ENCODE results near the gene ZFP36.

Gene ZFP36

GRCh38 chr19:39419003-39419402, 12.4 kb downstream of the ZFP36 start:
- no peak for DNase-seq (ENCODE audit: low read depth in 3 of 3)

DNA sequence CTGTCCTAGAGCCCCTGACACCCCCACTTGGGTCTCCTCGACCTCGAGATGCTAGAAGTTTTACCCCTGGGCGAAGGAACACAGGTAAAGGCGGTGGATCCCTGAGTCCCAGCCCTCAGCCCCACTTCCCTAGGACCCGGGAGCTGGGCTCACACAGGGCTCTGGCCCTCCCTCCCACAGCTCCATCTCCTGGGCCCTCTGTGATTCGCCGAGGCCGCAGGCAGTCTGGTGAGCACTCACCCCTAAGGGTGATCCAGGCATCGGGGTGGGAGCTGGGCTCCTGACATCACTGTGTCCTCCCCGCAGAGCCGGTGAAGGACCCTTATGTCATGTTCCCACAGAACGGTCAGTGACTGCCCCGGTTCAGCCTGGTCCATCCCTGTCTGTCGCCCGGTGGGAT, 14.1 kb downstream of the ZFP36 start:
- no peak for DNase-seq (ENCODE audit: low read depth in 3 of 3)

DNA sequence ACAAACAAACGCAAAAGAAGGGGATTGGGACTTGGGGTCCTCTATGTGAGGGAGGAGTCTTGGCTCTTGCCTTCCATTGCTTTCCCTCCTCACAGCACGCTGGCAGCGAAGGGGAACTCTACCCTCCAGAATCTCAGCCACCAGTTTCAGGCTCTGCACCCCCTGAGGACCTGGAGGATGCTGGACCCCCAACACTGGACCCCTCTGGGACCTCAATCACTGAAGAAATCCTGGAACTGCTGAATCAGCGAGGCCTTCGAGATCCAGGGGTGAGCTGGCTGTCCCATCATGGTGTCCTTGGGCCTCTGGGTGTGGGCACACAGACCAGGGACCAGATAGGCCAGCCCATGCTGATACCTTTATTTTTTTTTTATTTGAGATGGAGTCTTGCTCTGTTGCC, 15.4 kb downstream of the ZFP36 start:
- DNase-seq (ENCODE audit: low read depth in 3 of 3) = no peak

GRCh38 chr19:39423258-39424086, 16.8 kb downstream of the ZFP36 start:
- no peak for DNase-seq (ENCODE audit: low read depth in 3 of 3)

- DNase-seq (ENCODE audit: low read depth in 3 of 3) = no peak
Measured at GRCh38 chr19:39424934-39425333, 18.3 kb downstream of the ZFP36 start.

DNA sequence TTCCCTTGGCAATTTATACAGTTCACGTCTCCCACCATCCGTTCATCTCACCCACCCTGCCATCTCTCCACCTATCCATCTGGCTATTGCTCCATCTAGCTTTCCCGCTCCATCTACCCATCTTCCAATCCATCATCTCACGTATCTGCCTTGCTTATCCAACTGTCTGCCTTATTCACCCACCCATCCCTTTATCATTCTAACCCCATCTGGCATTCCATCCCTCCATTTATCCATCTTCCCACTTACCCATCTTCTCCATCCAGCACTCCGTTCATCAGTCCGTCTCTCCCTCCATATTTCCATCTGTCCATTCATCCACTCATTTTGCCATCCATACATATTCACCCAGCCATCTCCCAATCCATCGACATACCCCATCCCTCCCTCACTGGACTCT, 19.1 kb downstream of the ZFP36 start:
- no peak for DNase-seq (ENCODE audit: low read depth in 3 of 3)

- DNase-seq (ENCODE audit: low read depth in 3 of 3) = no peak
Measured at GRCh38 chr19:39426170-39426569, 19.5 kb downstream of the ZFP36 start.

DNA sequence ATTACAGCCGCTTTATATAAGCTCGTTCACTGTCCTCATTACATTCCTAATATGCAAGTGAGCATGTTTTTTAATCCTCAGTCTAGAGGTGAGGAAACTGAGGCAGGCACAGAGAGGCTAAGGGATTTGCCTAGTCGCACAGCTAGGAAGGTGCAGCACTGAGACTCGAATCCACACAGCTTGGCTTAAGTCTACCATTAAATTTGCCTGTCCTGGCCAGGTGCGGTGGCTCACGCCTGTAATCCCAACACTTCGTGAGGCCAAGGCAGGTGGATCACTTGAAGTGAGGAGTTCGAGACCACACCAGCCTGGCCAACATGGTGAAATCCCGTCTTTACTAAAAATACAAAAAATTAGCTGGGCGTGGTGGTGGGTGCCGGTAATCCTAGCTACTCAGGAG, 21.1 kb downstream of the ZFP36 start:
- no peak for DNase-seq (ENCODE audit: low read depth in 3 of 3)

DNA sequence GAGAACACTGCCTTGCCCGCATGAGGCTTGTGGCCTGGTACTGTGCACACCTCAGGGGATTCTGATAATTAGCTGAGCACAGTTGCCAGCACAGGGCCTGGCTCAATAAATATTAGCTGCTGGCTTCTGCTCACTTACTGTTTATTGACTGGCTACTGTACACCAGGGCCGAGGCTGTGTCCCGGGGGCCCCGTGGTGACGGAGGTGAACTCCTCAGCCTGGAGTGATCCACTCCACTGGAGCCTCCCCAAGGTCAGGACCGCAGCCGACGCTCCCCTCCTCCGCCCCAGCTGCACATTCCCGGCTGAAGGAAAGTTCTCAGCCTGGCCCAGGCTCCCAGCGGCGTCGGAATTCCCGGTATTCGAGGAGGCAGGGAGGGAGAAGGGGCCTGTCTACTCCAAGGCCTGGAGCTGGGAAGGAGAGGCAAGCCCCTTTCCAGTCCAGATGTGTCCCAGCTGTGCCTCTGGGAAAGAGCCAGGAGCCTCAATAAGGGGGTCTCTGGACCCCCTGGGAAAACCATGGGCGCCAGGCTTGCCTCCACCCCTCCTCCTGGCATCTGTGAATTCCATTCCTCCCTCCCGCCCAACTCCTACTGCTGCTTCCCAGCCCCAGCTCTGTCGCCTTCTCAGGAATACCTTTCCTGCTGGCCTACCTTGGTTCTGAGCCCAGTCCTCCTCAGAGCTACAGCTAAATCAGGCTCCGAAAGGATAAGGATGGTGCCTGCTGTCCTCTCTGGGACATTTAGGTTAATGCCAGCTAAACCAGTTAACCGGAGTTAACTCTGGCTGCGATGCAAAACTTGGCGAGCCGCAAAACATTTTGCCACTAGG, 21.9 kb downstream of the ZFP36 start:
- no peak for DNase-seq (ENCODE audit: low read depth in 3 of 3)

- DNase-seq (ENCODE audit: low read depth in 3 of 3) = peak in 2 of 3 experiments; percentile 51 to 61
Measured at GRCh38 chr19:39430675-39431593, 24.3 kb downstream of the ZFP36 start.

DNA sequence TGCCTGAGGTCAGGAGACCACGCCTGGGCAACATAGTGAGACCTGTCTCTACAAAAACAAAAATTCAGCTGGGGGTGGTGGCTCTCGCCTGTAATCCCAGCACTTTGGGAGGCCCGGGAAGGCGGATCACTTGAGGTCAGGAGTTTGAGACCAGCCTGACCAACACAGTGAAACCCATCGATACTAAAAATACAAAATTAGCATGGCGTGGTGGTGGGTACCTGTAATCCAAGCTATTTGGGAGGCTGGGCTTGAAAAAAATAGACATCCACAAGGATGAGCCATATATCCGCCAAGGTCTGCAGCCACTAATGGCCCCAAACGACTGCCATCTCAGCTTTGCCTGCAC, 26.0 kb downstream of the ZFP36 start:
- DNase-seq (ENCODE audit: low read depth in 3 of 3) = no peak

GRCh38 chr19:39433480-39434079, 26.9 kb downstream of the ZFP36 start:
- no peak for DNase-seq (ENCODE audit: low read depth in 3 of 3)

- DNase-seq (ENCODE audit: low read depth in 3 of 3) = no peak
Measured at GRCh38 chr19:39434123-39435076, 27.8 kb downstream of the ZFP36 start.

- DNase-seq (ENCODE audit: low read depth in 3 of 3) = peak; percentile 98 to 100 (median 99)
Measured at GRCh38 chr19:39435499-39436349, 29.1 kb downstream of the ZFP36 start, which contains the start of gene RPS16. TSS of gene RPS16 (minus strand) at chr19:39435949. CDS start at chr19:39435895, 54 bp downstream.

- no peak for DNase-seq (ENCODE audit: low read depth in 3 of 3)
Measured at GRCh38 chr19:39436350-39436716, 29.7 kb downstream of the ZFP36 start.

DNA sequence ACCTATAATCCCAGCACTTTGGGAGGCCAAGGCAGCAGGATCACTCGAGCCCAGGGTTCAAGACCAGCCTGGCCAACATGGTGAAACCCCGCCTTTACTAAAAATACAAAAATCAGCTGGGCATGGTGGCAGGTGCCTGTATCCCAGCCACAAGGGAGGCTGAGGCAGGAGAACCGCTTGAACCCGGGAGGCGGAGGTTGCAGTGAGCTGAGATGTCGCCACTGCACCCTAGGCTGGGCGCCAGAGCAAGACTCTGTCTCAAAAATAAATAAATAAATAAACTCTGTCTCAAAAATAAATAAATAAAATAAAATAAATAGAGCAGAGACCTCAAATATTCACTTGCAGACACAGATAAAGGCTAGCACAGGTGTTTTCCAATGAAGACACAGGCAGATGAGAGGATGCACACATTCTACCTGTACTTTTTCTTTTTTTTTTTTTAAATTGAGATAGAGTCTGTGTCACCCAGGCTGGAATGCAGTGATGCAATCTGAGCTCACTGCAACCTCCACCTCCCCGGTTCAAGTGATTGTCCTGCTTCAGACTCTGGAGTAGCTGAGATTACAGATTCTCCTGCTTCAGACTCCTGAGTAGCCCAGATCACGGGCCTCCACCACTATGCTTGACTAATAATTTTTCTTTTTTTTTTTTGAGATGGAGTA, 31.8 kb downstream of the ZFP36 start:
- DNase-seq (ENCODE audit: low read depth in 3 of 3) = no peak

- no peak for DNase-seq (ENCODE audit: low read depth in 3 of 3)
Measured at GRCh38 chr19:39444598-39445195, 38.0 kb downstream of the ZFP36 start.

Data from stimulated activated CD4-positive, alpha-beta T cell treated with anti-CD3 and anti-CD28 coated beads, TNF-alpha, amount 100 ng/mL, for 24 hours (primary cell).